ENCODE results near the gene STOML1.

STOML1 gene

GRCh38 chr15:73952171-73952912 lies 39.8 kb downstream of the STOML1 start:
- CTCF ChIA-PET, result interaction anchor here (1.1 to 4.8 kb wide), 11 partner anchors 8 to 352 kb away, joined by 3 to 51 read pairs (median 5); no protein-coding TSS in a partner anchor
- WGBS (ENCODE audit: insufficient coverage), result 94% methylated on average over 19 of the region's 21 CpGs

DNA sequence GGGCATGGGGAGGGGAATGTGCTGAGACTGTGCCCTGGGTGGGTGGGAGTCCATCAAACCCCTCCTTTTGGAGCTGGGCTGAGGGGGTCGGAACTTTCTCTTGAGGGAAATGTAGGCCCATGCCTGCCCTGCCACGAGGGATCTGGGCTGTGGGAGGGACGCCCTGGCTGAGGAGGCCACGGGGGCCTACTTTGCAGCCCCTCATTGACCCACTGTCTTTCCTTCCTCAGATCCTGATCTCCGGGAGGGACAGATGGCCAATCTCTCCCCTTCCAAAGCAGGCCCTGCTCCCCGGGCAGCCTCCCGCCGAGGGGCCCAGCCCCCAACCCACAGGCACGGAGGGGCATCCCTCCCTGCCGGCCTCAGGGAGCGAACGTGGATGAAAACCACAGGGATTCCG lies 40.5 kb downstream of the STOML1 start:
- H3K4me1 ChIP-seq (ENCODE audit: control extremely low read depth in 1 of 4, control insufficient read depth in 4 of 4, insufficient read depth in 4 of 4, low read length in 3 of 4), result peaks cover 1 to 64% (median 60%) of the 10 kb centered on the region in 4 experiments
- no peaks in the 10 kb centered on the region for H3K27me3 ChIP-seq (replicated peaks in 2 of 5; ENCODE audit: control insufficient read depth in 4 of 5, insufficient read depth in 5 of 5, low read length in 4 of 5)
- no peak for DNase-seq
- ChIA-PET POLR2A (interaction anchor here (0.5 to 1.1 kb wide), 4 partner anchors 9 to 472 kb away, joined by 3 to 6 read pairs (median 4); no protein-coding TSS in a partner anchor), CTCF (interaction anchor here (0.7 to 4.8 kb wide), 20 partner anchors 9 to 371 kb away, joined by 3 to 51 read pairs (median 4); partner anchors contain the start of gene PML)
- no peaks in the 10 kb centered on the region for H3K36me3 ChIP-seq (ENCODE audit: control insufficient read depth in 4 of 4, insufficient read depth in 4 of 4, low read length in 3 of 4)
- peak overlapping the region; percentile 25 to 30 for H3K27ac ChIP-seq (ENCODE audit: insufficient read depth in 1 of 2, low read depth in 1 of 2, low read length in 2 of 2, poor library complexity in 1 of 2, severe bottlenecking in 2 of 2)
- WGBS (ENCODE audit: insufficient coverage), result 23% methylated on average over 5 of the region's 13 CpGs
- no peak overlapping the region for H3K4me3 ChIP-seq (ENCODE audit: control insufficient read depth in 1 of 7, extremely low read depth in 1 of 7, insufficient read depth in 4 of 7, low read depth in 2 of 7, low read length in 6 of 7)
- no peaks in the 10 kb centered on the region for H3K9me3 ChIP-seq (ENCODE audit: control extremely low read depth in 1 of 5, control insufficient read depth in 4 of 5, insufficient read depth in 2 of 5, low read depth in 1 of 5, low read length in 4 of 5)

More at GRCh38 chr15:73952171-73952912, 39.8 kb downstream of the STOML1 start:
- Histone ChIP-seq H3K9me3 (ENCODE audit: control extremely low read depth in 1 of 5, control insufficient read depth in 4 of 5, insufficient read depth in 2 of 5, low read depth in 1 of 5, low read length in 4 of 5) (no peaks in the 10 kb centered on the region), H3K4me1 (ENCODE audit: control extremely low read depth in 1 of 4, control insufficient read depth in 4 of 4, insufficient read depth in 4 of 4, low read length in 3 of 4) (peaks cover 1 to 67% (median 67%) of the 10 kb centered on the region in 4 experiments), H3K36me3 (ENCODE audit: control insufficient read depth in 4 of 4, insufficient read depth in 4 of 4, low read length in 3 of 4) (no peaks in the 10 kb centered on the region), H3K27me3 (replicated peaks in 2 of 5; ENCODE audit: control insufficient read depth in 4 of 5, insufficient read depth in 5 of 5, low read length in 4 of 5) (no peaks in the 10 kb centered on the region), H3K27ac (ENCODE audit: insufficient read depth in 1 of 2, low read depth in 1 of 2, low read length in 2 of 2, poor library complexity in 1 of 2, severe bottlenecking in 2 of 2) (peak overlapping the region; percentile 25 to 30), H3K4me3 (ENCODE audit: control insufficient read depth in 1 of 7, extremely low read depth in 1 of 7, insufficient read depth in 4 of 7, low read depth in 2 of 7, low read length in 6 of 7) (no peak overlapping the region)
- POLR2A ChIA-PET, result no interaction called here
- DNase-seq, result no peak

DNA sequence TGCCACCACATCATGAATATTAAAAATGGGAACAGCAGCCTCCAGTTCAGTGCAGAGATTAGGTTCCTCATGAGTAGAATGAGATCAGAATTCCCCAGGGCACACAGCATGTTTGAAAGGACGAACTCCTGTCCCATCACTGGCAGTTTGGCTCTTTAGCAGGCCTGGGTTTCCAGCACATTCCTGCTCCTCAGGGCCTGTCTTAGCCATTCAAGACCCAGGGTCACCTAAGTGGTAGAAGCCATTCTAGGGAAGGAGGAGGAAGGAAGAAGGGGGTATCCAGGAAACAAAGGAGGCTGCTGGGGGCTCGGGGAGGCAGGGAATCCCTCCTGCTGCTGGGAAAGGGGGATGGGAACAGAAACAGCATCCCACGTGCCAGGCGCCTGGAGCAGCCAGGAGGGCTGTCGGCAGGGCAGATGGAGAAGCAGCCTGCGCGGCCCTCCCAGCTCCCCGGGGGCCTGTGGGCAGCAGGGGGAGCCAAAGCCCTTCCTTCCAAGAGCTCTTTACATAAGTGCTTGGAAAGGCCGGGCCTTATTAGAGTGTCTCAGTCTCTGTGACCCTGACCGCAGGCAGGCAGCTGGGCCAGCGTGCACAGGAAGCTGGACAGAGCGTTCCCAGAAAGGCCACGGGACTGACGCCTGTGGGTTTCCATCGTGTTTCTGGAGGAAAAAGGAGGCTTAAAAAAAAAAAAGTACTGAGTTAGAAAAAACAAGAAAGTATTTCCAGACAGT lies 41.1 kb downstream of the STOML1 start:
- WGBS (ENCODE audit: insufficient coverage), result 2% methylated on average over 15 of the region's 15 CpGs
- POLR2A ChIA-PET, result interaction anchor here (0.5 to 1.1 kb wide), 4 partner anchors 10 to 473 kb away, joined by 3 to 6 read pairs (median 4); no protein-coding TSS in a partner anchor
- H3K36me3 ChIP-seq (ENCODE audit: control insufficient read depth in 4 of 4, insufficient read depth in 4 of 4, low read length in 3 of 4), result no peaks in the 10 kb centered on the region

GRCh38 chr15:73950479-73950830 lies 41.6 kb downstream of the STOML1 start:
- POLR2A ChIA-PET, result interaction anchor here (0.9 to 1.1 kb wide), 3 partner anchors 9 to 14 kb away, joined by 4 to 6 read pairs (median 4); no protein-coding TSS in a partner anchor
- Histone ChIP-seq H3K4me3 (ENCODE audit: control insufficient read depth in 1 of 7, extremely low read depth in 1 of 7, insufficient read depth in 4 of 7, low read depth in 2 of 7, low read length in 6 of 7) (no peak overlapping the region), H3K27me3 (replicated peaks in 2 of 5; ENCODE audit: control insufficient read depth in 4 of 5, insufficient read depth in 5 of 5, low read length in 4 of 5) (no peaks in the 10 kb centered on the region), H3K4me1 (ENCODE audit: control extremely low read depth in 1 of 4, control insufficient read depth in 4 of 4, insufficient read depth in 4 of 4, low read length in 3 of 4) (peaks cover 1 to 63% (median 58%) of the 10 kb centered on the region in 4 experiments), H3K27ac (ENCODE audit: insufficient read depth in 1 of 2, low read depth in 1 of 2, low read length in 2 of 2, poor library complexity in 1 of 2, severe bottlenecking in 2 of 2) (no peak overlapping the region), H3K9me3 (ENCODE audit: control extremely low read depth in 1 of 5, control insufficient read depth in 4 of 5, insufficient read depth in 2 of 5, low read depth in 1 of 5, low read length in 4 of 5) (no peaks in the 10 kb centered on the region), H3K36me3 (ENCODE audit: control insufficient read depth in 4 of 4, insufficient read depth in 4 of 4, low read length in 3 of 4) (no peaks in the 10 kb centered on the region)
- CTCF ChIA-PET, result interaction anchor here (1.0 to 4.8 kb wide), 19 partner anchors 9 to 372 kb away, joined by 3 to 51 read pairs (median 6); partner anchors contain the start of gene PML
- DNase-seq, result no peak

More for the DNA sequence above, 41.1 kb downstream of the STOML1 start:
- Histone ChIP-seq H3K4me1 (ENCODE audit: control extremely low read depth in 1 of 4, control insufficient read depth in 4 of 4, insufficient read depth in 4 of 4, low read length in 3 of 4) (peaks cover 1 to 64% (median 59%) of the 10 kb centered on the region in 4 experiments), H3K27me3 (replicated peaks in 2 of 5; ENCODE audit: control insufficient read depth in 4 of 5, insufficient read depth in 5 of 5, low read length in 4 of 5) (no peaks in the 10 kb centered on the region), H3K27ac (ENCODE audit: insufficient read depth in 1 of 2, low read depth in 1 of 2, low read length in 2 of 2, poor library complexity in 1 of 2, severe bottlenecking in 2 of 2) (peak overlapping the region; percentile 25 to 30), H3K9me3 (ENCODE audit: control extremely low read depth in 1 of 5, control insufficient read depth in 4 of 5, insufficient read depth in 2 of 5, low read depth in 1 of 5, low read length in 4 of 5) (no peaks in the 10 kb centered on the region), H3K4me3 (ENCODE audit: control insufficient read depth in 1 of 7, extremely low read depth in 1 of 7, insufficient read depth in 4 of 7, low read depth in 2 of 7, low read length in 6 of 7) (no peak overlapping the region)
- peak; percentile 85 to 94 (median 91) for DNase-seq
- CTCF ChIA-PET, result interaction anchor here (0.7 to 4.8 kb wide), 21 partner anchors 9 to 371 kb away, joined by 3 to 51 read pairs (median 4); partner anchors contain the start of gene PML

DNA sequence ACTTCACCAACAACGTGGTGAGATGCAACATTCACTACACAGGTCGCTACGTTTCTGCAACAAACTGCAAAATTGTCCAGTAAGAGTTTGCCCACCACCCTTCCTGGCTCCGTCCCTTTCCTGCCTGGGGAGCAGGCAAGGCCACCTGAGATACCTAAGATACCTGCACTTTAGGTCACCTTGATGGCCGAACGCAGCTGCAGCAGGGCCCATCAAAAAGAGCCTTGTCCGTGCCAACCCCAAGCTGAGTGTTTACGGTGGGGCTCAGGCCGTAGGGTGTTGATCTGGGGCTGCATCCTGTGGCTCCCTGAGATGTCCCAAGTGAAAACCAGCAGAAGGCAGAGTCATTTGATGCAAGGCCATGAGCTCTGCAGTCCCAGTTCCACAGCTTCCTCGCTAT lies 42.6 kb downstream of the STOML1 start:
- ChIA-PET POLR2A (no interaction called here), CTCF (interaction anchor here (0.9 to 3.2 kb wide), 11 partner anchors 10 to 376 kb away, joined by 3 to 21 read pairs (median 4); no protein-coding TSS in a partner anchor)
- WGBS (ENCODE audit: insufficient coverage), result 94% methylated on average over 10 of the region's 10 CpGs
- H3K4me3 ChIP-seq (ENCODE audit: control insufficient read depth in 1 of 7, extremely low read depth in 1 of 7, insufficient read depth in 4 of 7, low read depth in 2 of 7, low read length in 6 of 7), result no peak overlapping the region
- no peak overlapping the region for H3K27ac ChIP-seq (ENCODE audit: insufficient read depth in 1 of 2, low read depth in 1 of 2, low read length in 2 of 2, poor library complexity in 1 of 2, severe bottlenecking in 2 of 2)
- no peaks in the 10 kb centered on the region for H3K9me3 ChIP-seq (ENCODE audit: control extremely low read depth in 1 of 5, control insufficient read depth in 4 of 5, insufficient read depth in 2 of 5, low read depth in 1 of 5, low read length in 4 of 5)
- no peaks in the 10 kb centered on the region for H3K27me3 ChIP-seq (replicated peaks in 2 of 5; ENCODE audit: control insufficient read depth in 4 of 5, insufficient read depth in 5 of 5, low read length in 4 of 5)
- H3K4me1 ChIP-seq (ENCODE audit: control extremely low read depth in 1 of 4, control insufficient read depth in 4 of 4, insufficient read depth in 4 of 4, low read length in 3 of 4), result peaks cover 1 to 63% (median 60%) of the 10 kb centered on the region in 4 experiments
- no peak for DNase-seq
- H3K36me3 ChIP-seq (ENCODE audit: control insufficient read depth in 4 of 4, insufficient read depth in 4 of 4, low read length in 3 of 4), result no peaks in the 10 kb centered on the region

DNA sequence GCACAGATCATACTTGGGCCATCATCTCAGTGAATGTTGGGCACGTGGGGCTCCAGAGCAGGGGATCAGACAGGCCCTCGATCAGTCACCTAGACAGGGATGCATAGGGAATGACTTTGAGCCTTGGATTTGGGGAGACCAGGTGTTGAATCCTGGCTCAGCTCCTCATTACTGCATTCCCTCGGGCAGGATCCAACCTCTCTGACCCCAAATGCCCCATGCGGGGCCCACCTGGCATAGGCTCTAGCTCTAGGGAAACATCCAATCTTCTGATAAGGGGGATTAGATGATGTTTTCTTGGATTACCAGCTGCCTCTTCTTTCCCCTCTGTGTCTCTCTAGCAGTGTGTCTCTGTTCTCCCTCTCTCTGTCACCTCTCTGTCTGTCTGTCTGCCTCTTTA lies 43.1 kb downstream of the STOML1 start:
- no peak for DNase-seq
- H3K4me1 ChIP-seq (ENCODE audit: control extremely low read depth in 1 of 4, control insufficient read depth in 4 of 4, insufficient read depth in 4 of 4, low read length in 3 of 4), result peaks cover 1 to 62% (median 60%) of the 10 kb centered on the region in 4 experiments
- no peak overlapping the region for H3K4me3 ChIP-seq (ENCODE audit: control insufficient read depth in 1 of 7, extremely low read depth in 1 of 7, insufficient read depth in 4 of 7, low read depth in 2 of 7, low read length in 6 of 7)
- no peaks in the 10 kb centered on the region for H3K36me3 ChIP-seq (ENCODE audit: control insufficient read depth in 4 of 4, insufficient read depth in 4 of 4, low read length in 3 of 4)
- CTCF ChIA-PET, result interaction anchor here (0.7 to 6.5 kb wide), 11 partner anchors 8 to 377 kb away, joined by 3 to 36 read pairs (median 4); no protein-coding TSS in a partner anchor
- no peak overlapping the region for H3K27ac ChIP-seq (ENCODE audit: insufficient read depth in 1 of 2, low read depth in 1 of 2, low read length in 2 of 2, poor library complexity in 1 of 2, severe bottlenecking in 2 of 2)
- POLR2A ChIA-PET, result no interaction called here
- H3K27me3 ChIP-seq (replicated peaks in 2 of 5; ENCODE audit: control insufficient read depth in 4 of 5, insufficient read depth in 5 of 5, low read length in 4 of 5), result no peaks in the 10 kb centered on the region
- 100% methylated on average over 1 of the region's 4 CpGs for WGBS (ENCODE audit: insufficient coverage)
- H3K9me3 ChIP-seq (ENCODE audit: control extremely low read depth in 1 of 5, control insufficient read depth in 4 of 5, insufficient read depth in 2 of 5, low read depth in 1 of 5, low read length in 4 of 5), result no peaks in the 10 kb centered on the region

All from common myeloid progenitor, CD34-positive (primary cell).